Heart right ventricle (tissue), 16 donors: ENCODE measurements around the gene RPRD1B. TPM values are rescaled to one million over a fixed set of nuclear protein-coding genes. Genes with fewer than 3 reads are reported as not detected.

ENCODE experiments used
- ATAC-seq, 8 donors: fragments of 200-7000 bp; cut with Tn5 transposase; one replicate each; pipeline ENCODE4 v1.9.1; 2020; ENCODE audit warnings: mild to moderate bottlenecking in 8 of 8, moderate library complexity in 8 of 8, moderate number of reproducible peaks in 1 of 8
- DNase-seq, 2 donors: peaks; one replicate each; pipeline ENCODE4 v3.0.0-alpha.2; 2020
- H3K27ac ChIP-seq, 10 donors: fragments of 200-600 bp; sonication (generic) in 2 of 10; one replicate each; pipeline versions ENCODE4 v1.5.0 to v1.8.0; 2020 to 2022; ENCODE audit warnings: mild to moderate bottlenecking in 3 of 10
- H3K27me3 ChIP-seq, 7 donors: fragments of 200-600 bp; one replicate each; pipeline ENCODE4 v1.8.0; 2021 to 2022; ENCODE audit warnings: mild to moderate bottlenecking in 2 of 7
- H3K36me3 ChIP-seq, 9 donors: fragments of 200-600 bp; sonication (generic) in 1 of 9; one replicate each; pipeline versions ENCODE4 v1.5.0 to v1.8.0; 2020 to 2022; ENCODE audit warnings: mild to moderate bottlenecking in 2 of 9
- H3K4me1 ChIP-seq, 9 donors: fragments of 200-600 bp; sonication (generic) in 1 of 9; one replicate each; pipeline versions ENCODE4 v1.5.0 to v1.8.0; 2020 to 2022; ENCODE audit warnings: mild to moderate bottlenecking in 4 of 9
- H3K4me3 ChIP-seq, 10 donors: fragments of 200-600 bp; sonication (generic) in 2 of 10; one replicate each; pipeline versions ENCODE4 v1.5.0 to v1.8.0; 2020 to 2022; ENCODE audit warnings: mild to moderate bottlenecking in 7 of 10, moderate library complexity in 2 of 10
- H3K9me3 ChIP-seq, 11 donors: fragments of 200-600 bp in 10 of 11; sonication (generic) in 2 of 11; one replicate each; pipeline versions ENCODE4 v1.5.0 to v1.8.0; 2013 to 2022; ENCODE audit warnings: mild to moderate bottlenecking in 2 of 11, control low read depth in 1 of 11, moderate library complexity in 1 of 11
- WGBS, 2 donors: extraction: QIAGEN DNeasy Blood & Tissue Kit; methylation state at CpG; one replicate each; pipeline ENCODE4 v1.1.7; 2013; ENCODE audit warnings: inconsistent platforms in 1 of 2; 5-methylcytosine and 5-hydroxymethylcytosine counted together
- intact Hi-C, 10 donors: fragments of 100-400 bp; cut with DNase I; formaldehyde crosslinking; loops; one replicate each; pipeline versions ENCODE4 v1.11.1 to v1.14.2; 2022
- polyA plus RNA-seq, 2 donors: library from polyadenylated mRNA; stranded (reverse); fragments of 200-250 nt; gene quantifications; one replicate each; pipeline ENCODE4 v1.2.3, GENCODE V29; 2013
- total RNA-seq, 10 donors: library from RNA; stranded (reverse); fragmentation: NEBNext Ultra II Directional in 3 of 10; extraction: Animal tissue kit (Norgen Biotek cat#: 25700) in 3 of 10; gene quantifications; one replicate each; pipeline versions ENCODE4 v1.2.1 to v1.2.4, GENCODE V29; 2021 to 2023
- TF ChIP-seq, protein P1 (sequence below), 9 donors: fragments of 200-600 bp; sonication (generic) in 2 of 9; IDR thresholded peaks; one replicate each; pipeline versions ENCODE4 v1.5.0 to v1.8.0; 2021 to 2022; ENCODE audit warnings: antibody characterized with exemption in 9 of 9, mild to moderate bottlenecking in 5 of 9, moderate library complexity in 1 of 9
- donor health status: Arrhythmogenic right ventricular cardiomyopathy.
- donor health status: ischemic (EF 13 %, LVEDD 7.1; RV severe dilation, severe dysfunction).
- donor health status: healthy with polysubstance abuse.
- donor health status: DM: no; HTN: yes; CAD: no.
- donor health status: DM: no; HTN: no; CAD: no.
- donor health status: ischemic (EF 25% LVEDD 6.9; RV normal size, moderate dysfunction).
- donor health status: ischemic (EF 25% LVEDD 5.7; RV mildly dilated, moderate dysfunction).
- donor health status: healthy.
- donor health status: DM: yes; HTN: yes; CAD: no.
- donor health status: Ischemic cardiomyopathy.
- donor health status: ischemic (EF 35%, LVEDD 5.7; RV mildly dilated, moderate dysfunction).
- donor health status: nonischemic (EF 11% LVEDD 7.7; RV severe dilation, severe dysfunction).
- donor health status: DM: yes; HTN: yes; CAD: no.
- donor health status: PGD.
- donor health status: ischemic (EF 29% LVEDD 5.4; RV normal size, mild dysfunction).
- donor health status: nonischemic (EF 23%, LVEDD 6.1; RV moderate dilation, normal function).

Gene RPRD1B
- total and polyA plus RNA-seq, 12 donors = 10.4 to 78.1 (median 47.3) TPM

- ATAC-seq = peak in 2 of 8 donors; percentile 4 to 7
- Histone ChIP-seq H3K36me3 (peaks cover 0 to 100% (median 34%) of the 10 kb centered on the region in 9 donors), H3K27me3 (no peaks in the 10 kb centered on the region), H3K4me3 (no peak overlapping the region), H3K4me1 (peaks cover 0 to 35% (median 28%) of the 10 kb centered on the region in 9 donors), H3K9me3 (no peaks in the 10 kb centered on the region), H3K27ac (peak overlapping the region in 9 of 10 donors; percentile 56 to 83 (median 74))
- no peak for DNase-seq
- TF ChIP-seq, protein P1, sequence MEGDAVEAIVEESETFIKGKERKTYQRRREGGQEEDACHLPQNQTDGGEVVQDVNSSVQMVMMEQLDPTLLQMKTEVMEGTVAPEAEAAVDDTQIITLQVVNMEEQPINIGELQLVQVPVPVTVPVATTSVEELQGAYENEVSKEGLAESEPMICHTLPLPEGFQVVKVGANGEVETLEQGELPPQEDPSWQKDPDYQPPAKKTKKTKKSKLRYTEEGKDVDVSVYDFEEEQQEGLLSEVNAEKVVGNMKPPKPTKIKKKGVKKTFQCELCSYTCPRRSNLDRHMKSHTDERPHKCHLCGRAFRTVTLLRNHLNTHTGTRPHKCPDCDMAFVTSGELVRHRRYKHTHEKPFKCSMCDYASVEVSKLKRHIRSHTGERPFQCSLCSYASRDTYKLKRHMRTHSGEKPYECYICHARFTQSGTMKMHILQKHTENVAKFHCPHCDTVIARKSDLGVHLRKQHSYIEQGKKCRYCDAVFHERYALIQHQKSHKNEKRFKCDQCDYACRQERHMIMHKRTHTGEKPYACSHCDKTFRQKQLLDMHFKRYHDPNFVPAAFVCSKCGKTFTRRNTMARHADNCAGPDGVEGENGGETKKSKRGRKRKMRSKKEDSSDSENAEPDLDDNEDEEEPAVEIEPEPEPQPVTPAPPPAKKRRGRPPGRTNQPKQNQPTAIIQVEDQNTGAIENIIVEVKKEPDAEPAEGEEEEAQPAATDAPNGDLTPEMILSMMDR (IDR thresholded peaks at IDR 0.05) = no peak
- intact Hi-C loops = loop anchor here in 1 of 10 donors (5.0 kb wide), 1 partner anchor 44 kb away; no protein-coding TSS in a partner anchor
- 78 to 81% methylated on average over 15 of the region's 15 CpGs for WGBS, 2 donors
These were observed 34.3 kb downstream of the RPRD1B start for GRCh38 chr20:38067717-38068365.

DNA sequence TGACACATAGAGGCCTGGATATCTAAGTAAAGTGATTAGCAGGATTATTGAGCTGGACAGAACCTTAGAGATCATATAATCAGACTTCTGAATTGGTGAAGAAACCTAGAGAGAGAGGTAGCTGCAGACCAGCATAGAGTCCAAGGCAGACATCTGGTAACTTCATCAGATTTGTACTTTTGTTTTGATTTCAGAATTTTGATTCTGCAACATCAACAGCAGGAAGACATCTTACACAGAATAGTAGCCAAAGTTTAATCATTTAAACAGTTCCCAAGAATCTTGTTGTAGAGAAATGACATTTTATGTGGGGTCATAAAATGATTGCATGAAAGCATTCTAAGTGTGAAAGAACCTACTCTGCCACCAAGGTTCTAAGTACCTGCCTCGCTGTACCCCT lies 39.4 kb downstream of the RPRD1B start:
- no peak for DNase-seq
- Histone ChIP-seq H3K4me1 (peaks cover 8 to 55% (median 41%) of the 10 kb centered on the region in 9 donors), H3K9me3 (no peaks in the 10 kb centered on the region), H3K4me3 (peak overlapping the region in 1 of 10 donors; percentile 3), H3K27me3 (no peaks in the 10 kb centered on the region), H3K36me3 (peaks cover 0 to 80% (median 36%) of the 10 kb centered on the region in 9 donors), H3K27ac (peak overlapping the region in 9 of 10 donors; percentile 66 to 91 (median 82))
- intact Hi-C loops = loop anchor here in 7 of 10 donors (1.0 to 5.0 kb wide), 7 partner anchors 34 to 94 kb away; partner anchors contain the start of gene TGM2 (in 6 of the 7)
- peak in 6 of 8 donors; percentile 20 to 50 (median 31) for ATAC-seq
- TF ChIP-seq, protein P1 (IDR thresholded peaks at IDR 0.05) = no peak
- WGBS, 2 donors = 9 to 19% methylated on average over 1 of the region's 1 CpG

DNA sequence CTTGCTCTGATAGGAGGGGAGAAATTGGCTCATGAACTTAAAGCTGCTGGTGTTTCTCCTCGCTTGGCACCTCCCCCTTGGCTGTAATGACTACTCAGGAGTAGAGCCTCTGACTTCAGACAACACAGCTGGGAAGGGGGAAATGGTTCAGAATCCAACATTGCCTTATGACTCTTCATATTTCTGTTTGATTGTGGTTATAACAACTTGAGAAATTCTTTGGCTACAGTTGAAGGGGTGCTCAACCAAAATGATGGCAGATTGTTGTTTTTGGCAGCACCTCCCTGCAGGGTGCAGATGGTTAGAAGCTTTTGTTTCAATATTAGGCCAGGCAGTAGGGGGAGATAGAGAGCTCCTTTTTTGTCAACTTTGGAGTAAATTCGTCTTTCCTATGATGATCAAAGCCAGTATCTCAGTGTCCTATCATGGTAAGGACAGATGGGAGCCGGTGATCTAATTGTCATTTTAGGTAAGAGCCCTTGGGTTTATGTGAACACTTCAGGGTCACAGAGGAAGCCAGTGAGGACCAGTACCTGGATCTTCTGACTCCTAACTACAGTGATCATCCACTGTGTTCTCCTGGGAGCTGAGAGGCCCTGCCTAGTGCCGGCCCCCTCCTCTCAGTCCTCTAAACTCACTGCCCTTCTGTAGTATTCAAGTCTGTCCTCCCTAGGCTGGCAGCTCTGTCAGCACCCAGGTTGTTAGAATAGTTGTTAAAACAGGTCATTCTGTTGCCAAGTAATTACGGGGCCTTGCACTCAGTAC lies 39.9 kb downstream of the RPRD1B start:
- peaks cover 8 to 61% (median 41%) of the 10 kb centered on the region in 9 donors for H3K4me1 ChIP-seq
- intact Hi-C loops = loop anchor here in 7 of 10 donors (1.0 to 5.0 kb wide), 7 partner anchors 34 to 94 kb away; partner anchors contain the start of gene TGM2 (in 6 of the 7)
- H3K4me3 ChIP-seq = peak overlapping the region in 1 of 10 donors; percentile 3
- WGBS, 2 donors = 12 to 20% methylated on average over 5 of the region's 5 CpGs
- peaks cover 0 to 80% (median 31%) of the 10 kb centered on the region in 9 donors for H3K36me3 ChIP-seq
- H3K27ac ChIP-seq = peak overlapping the region; percentile 57 to 91 (median 82)
- H3K27me3 ChIP-seq = no peaks in the 10 kb centered on the region
- peak; percentile 30 to 85 for DNase-seq
- TF ChIP-seq, protein P1 (IDR thresholded peaks at IDR 0.05) = peak; percentile 72 to 91 (median 79)
- no peaks in the 10 kb centered on the region for H3K9me3 ChIP-seq
- peak; percentile 72 to 88 (median 82) for ATAC-seq
